ENCODE measurements around the gene ETNK2. TPM values are rescaled to one million over a fixed set of nuclear protein-coding genes. Genes with fewer than 3 reads are reported as not detected.

The ETNK2 gene
- total and polyA plus RNA-seq, 2 of the 13 experiments (the other 11 are each of a cell fraction or from before 2014, with no cell fraction given) = 15.5 to 42.8 TPM

DNA sequence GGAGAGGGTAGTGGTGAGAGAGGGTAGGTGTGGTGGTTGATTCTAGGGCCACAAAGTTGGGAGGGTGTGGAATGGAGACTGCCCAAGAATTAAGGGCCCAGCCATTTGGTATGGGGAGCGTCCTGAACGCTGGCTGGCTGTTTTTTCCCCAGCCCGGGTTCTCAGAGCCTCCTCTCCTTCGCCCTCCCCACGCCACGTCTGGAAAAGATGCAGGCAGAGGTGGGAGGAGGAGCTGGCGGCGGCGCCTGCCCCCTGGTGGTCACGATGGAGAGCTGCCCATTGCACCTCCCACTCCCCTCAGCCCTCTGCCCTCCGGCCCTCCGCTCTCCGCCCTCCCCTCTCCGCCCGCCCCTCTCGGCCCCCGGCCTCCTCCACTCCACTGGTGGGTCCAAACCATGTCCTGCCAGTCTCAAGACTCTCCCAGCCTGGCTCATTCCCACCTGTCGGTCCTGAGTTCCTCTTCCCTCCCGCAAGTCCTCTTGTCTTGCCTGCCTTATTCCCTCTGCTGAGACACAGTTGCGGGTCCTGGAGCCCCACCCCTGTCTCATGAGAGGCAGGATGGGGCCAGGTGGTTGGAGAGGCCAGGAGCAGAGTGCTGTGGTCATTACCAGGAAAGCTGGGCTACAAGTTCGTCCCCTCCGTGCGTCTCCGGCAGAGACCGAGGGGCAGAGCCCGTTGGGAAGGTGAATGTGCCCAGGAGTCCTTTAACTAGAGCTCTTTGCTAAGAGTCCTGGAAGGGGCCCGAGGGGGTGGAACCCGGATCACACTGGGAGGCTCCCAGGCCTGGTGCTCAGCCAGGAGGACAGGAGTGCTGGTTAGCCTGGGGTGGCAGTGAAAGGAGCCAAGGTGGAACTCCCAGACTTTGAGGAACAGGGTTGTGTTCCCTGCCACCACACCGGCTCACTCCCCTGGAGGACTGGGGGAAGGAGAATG, 22.6 kb downstream of the ETNK2 start (continued):
- TF ChIP-seq ZSCAN12 (CRISPR knock-in tag; IDR thresholded peaks at IDR 0.05) = no peak
- peak; percentile 66; the same call in 1 of the 2 replicates for TF ChIP-seq ARHGAP35 (CRISPR knock-in tag; IDR thresholded peaks at IDR 0.05; ENCODE audit: borderline replicate concordance)
- TF ChIP-seq MBD4 (IDR thresholded peaks at IDR 0.05; ENCODE audit: borderline replicate concordance, low read length) = no peak
- 0 out of 2 replicates have a peak, but pooled peaks have one; percentile 0 for TF ChIP-seq ZFP36L1 (CRISPR knock-in tag; IDR thresholded peaks at IDR 0.05)
- TF ChIP-seq ZNF143 (CRISPR knock-in tag; IDR thresholded peaks at IDR 0.05) = no peak
- TF ChIP-seq, protein P1, sequence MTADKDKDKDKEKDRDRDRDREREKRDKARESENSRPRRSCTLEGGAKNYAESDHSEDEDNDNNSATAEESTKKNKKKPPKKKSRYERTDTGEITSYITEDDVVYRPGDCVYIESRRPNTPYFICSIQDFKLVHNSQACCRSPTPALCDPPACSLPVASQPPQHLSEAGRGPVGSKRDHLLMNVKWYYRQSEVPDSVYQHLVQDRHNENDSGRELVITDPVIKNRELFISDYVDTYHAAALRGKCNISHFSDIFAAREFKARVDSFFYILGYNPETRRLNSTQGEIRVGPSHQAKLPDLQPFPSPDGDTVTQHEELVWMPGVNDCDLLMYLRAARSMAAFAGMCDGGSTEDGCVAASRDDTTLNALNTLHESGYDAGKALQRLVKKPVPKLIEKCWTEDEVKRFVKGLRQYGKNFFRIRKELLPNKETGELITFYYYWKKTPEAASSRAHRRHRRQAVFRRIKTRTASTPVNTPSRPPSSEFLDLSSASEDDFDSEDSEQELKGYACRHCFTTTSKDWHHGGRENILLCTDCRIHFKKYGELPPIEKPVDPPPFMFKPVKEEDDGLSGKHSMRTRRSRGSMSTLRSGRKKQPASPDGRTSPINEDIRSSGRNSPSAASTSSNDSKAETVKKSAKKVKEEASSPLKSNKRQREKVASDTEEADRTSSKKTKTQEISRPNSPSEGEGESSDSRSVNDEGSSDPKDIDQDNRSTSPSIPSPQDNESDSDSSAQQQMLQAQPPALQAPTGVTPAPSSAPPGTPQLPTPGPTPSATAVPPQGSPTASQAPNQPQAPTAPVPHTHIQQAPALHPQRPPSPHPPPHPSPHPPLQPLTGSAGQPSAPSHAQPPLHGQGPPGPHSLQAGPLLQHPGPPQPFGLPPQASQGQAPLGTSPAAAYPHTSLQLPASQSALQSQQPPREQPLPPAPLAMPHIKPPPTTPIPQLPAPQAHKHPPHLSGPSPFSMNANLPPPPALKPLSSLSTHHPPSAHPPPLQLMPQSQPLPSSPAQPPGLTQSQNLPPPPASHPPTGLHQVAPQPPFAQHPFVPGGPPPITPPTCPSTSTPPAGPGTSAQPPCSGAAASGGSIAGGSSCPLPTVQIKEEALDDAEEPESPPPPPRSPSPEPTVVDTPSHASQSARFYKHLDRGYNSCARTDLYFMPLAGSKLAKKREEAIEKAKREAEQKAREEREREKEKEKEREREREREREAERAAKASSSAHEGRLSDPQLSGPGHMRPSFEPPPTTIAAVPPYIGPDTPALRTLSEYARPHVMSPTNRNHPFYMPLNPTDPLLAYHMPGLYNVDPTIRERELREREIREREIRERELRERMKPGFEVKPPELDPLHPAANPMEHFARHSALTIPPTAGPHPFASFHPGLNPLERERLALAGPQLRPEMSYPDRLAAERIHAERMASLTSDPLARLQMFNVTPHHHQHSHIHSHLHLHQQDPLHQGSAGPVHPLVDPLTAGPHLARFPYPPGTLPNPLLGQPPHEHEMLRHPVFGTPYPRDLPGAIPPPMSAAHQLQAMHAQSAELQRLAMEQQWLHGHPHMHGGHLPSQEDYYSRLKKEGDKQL (CRISPR knock-in tag; IDR thresholded peaks at IDR 0.05; ENCODE audit: low read depth) = no peak
- TF ChIP-seq ZNF644 (CRISPR knock-in tag; IDR thresholded peaks at IDR 0.05; ENCODE audit: low read depth) = no peak
- TF ChIP-seq, protein P2, sequence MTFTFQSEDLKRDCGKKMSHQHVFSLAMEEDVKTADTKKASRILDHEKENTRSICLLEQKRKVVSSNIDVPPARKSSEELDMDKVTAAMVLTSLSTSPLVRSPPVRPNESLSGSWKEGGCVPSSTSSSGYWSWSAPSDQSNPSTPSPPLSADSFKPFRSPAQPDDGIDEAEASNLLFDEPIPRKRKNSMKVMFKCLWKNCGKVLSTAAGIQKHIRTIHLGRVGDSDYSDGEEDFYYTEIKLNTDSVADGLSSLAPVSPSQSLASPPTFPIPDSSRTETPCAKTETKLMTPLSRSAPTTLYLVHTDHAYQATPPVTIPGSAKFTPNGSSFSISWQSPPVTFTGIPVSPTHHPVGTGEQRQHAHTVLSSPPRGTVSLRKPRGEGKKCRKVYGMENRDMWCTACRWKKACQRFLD (CRISPR knock-in tag; IDR thresholded peaks at IDR 0.05; ENCODE audit: borderline replicate concordance) = no peak
- TF ChIP-seq ZNF660 (CRISPR knock-in tag; IDR thresholded peaks at IDR 0.05; ENCODE audit: borderline replicate concordance, low read depth) = no peak
- TF ChIP-seq, protein P3, sequence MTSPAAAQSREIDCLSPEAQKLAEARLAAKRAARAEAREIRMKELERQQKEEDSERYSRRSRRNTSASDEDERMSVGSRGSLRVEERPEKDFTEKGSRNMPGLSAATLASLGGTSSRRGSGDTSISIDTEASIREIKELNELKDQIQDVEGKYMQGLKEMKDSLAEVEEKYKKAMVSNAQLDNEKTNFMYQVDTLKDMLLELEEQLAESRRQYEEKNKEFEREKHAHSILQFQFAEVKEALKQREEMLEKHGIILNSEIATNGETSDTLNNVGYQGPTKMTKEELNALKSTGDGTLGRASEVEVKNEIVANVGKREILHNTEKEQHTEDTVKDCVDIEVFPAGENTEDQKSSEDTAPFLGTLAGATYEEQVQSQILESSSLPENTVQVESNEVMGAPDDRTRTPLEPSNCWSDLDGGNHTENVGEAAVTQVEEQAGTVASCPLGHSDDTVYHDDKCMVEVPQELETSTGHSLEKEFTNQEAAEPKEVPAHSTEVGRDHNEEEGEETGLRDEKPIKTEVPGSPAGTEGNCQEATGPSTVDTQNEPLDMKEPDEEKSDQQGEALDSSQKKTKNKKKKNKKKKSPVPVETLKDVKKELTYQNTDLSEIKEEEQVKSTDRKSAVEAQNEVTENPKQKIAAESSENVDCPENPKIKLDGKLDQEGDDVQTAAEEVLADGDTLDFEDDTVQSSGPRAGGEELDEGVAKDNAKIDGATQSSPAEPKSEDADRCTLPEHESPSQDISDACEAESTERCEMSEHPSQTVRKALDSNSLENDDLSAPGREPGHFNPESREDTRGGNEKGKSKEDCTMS (CRISPR knock-in tag; conservative IDR thresholded peaks at IDR 0.05) = no peak
- TF ChIP-seq KDM2A (CRISPR knock-in tag; IDR thresholded peaks at IDR 0.05; ENCODE audit: borderline replicate concordance, low read depth) = peak; percentile 66
- TF ChIP-seq TRIM24 (CRISPR knock-in tag; IDR thresholded peaks at IDR 0.05) = no peak
- TF ChIP-seq, protein P4, sequence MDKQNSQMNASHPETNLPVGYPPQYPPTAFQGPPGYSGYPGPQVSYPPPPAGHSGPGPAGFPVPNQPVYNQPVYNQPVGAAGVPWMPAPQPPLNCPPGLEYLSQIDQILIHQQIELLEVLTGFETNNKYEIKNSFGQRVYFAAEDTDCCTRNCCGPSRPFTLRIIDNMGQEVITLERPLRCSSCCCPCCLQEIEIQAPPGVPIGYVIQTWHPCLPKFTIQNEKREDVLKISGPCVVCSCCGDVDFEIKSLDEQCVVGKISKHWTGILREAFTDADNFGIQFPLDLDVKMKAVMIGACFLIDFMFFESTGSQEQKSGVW (CRISPR knock-in tag; IDR thresholded peaks at IDR 0.05; ENCODE audit: borderline replicate concordance) = no peak
- TF ChIP-seq, protein P5, sequence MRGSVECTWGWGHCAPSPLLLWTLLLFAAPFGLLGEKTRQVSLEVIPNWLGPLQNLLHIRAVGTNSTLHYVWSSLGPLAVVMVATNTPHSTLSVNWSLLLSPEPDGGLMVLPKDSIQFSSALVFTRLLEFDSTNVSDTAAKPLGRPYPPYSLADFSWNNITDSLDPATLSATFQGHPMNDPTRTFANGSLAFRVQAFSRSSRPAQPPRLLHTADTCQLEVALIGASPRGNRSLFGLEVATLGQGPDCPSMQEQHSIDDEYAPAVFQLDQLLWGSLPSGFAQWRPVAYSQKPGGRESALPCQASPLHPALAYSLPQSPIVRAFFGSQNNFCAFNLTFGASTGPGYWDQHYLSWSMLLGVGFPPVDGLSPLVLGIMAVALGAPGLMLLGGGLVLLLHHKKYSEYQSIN (CRISPR knock-in tag; IDR thresholded peaks at IDR 0.05; ENCODE audit: borderline replicate concordance) = no peak
- TF ChIP-seq, protein P6, sequence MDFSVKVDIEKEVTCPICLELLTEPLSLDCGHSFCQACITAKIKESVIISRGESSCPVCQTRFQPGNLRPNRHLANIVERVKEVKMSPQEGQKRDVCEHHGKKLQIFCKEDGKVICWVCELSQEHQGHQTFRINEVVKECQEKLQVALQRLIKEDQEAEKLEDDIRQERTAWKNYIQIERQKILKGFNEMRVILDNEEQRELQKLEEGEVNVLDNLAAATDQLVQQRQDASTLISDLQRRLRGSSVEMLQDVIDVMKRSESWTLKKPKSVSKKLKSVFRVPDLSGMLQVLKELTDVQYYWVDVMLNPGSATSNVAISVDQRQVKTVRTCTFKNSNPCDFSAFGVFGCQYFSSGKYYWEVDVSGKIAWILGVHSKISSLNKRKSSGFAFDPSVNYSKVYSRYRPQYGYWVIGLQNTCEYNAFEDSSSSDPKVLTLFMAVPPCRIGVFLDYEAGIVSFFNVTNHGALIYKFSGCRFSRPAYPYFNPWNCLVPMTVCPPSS (IDR thresholded peaks at IDR 0.05) = no peak
